GM21526 (cell line): ENCODE data around the gene TTC33.

Experiments
- ATAC-seq: cut with Tn5 transposase; IDR thresholded peaks from one replicate; pipeline ENCODE4 v1.9.1; 2021; ENCODE audit warnings: moderate library complexity; ENCODE audit not compliant: unreplicated experiment, low FRiP score

Gene TTC33

GRCh38 chr5:40780858-40781257, 25.1 kb upstream of the TTC33 start:
- no peak for ATAC-seq

- ATAC-seq, result no peak
Observed at GRCh38 chr5:40780199-40780598, 24.4 kb upstream of the TTC33 start.

DNA sequence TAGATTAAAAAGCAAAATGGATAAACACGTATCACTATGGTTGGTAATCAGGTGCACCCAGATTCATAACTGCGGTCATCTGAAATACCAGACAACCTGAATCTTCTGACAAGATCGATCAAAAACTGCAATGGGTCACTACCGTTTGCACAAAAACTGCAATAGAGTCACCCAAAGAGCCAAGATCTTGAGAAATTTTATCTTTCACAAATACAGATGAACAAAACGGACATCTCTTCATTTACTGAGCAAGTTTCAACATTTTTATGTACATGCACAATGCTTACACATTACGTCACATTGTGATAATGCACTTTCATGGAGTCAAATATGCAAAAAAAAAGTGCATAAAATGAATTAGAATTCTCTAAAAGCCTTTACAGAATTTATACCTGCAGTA, 23.8 kb upstream of the TTC33 start:
- ATAC-seq, result no peak

DNA sequence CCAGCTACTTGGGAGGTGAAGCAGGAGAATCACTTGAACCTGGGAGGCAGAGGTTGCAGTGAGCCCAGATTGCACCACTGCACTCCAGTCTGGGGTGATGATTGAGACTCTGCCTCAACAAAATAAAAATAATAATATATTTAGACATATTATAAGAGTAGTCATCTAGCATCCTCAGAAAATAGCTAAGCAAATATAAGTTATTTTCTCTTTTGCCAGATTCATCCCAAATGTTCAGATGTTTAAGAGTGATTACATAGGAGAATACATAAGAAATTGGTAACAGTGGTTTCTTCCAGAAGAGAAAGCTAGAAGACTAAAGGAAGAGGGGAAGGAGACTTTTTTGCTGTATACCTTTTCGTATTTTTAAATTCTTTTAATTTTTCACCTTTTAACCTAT, 22.4 kb upstream of the TTC33 start:
- no peak for ATAC-seq

- no peak for ATAC-seq
Observed at GRCh38 chr5:40776658-40776977, 20.9 kb upstream of the TTC33 start.

DNA sequence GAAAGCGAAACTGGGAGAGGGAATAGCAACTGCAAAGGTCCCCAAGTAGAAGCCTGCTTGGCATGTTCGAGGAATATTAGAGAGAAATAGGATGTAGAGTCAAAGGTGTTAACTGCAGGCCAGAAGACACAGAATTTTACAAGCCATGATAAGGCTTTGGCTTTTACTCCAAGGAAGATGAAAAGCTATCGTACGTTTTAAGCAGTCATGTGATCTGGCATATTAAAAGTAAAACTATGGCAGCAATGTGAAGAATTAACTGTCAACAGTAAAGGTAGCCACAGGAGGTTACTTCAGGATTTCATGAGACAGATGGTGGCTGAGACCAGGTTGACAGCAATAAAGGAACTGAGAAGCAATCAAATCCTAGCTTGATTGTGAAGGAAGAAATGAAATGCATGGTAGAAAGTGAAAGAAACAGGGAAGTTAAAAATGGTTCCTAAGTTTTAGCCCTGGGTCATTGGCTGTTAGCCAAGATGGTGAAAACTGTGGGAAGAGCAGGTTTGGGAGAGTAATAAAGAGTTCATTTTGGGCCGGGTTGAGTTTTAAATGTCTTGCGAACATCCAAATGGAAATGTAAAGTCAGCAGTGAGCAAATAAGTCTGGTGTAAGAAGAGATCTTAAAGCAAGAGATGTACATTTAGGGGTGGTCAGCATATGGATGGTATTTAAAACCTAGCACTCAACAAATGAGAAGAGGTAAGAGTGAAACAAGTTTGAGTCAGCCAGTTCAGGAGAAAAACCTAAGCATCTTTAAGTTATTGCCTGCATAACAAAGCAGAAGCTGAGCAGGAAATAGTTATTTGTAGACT, 20.3 kb upstream of the TTC33 start:
- ATAC-seq, result no peak

GRCh38 chr5:40775085-40775845, 19.5 kb upstream of the TTC33 start:
- ATAC-seq, result no peak

DNA sequence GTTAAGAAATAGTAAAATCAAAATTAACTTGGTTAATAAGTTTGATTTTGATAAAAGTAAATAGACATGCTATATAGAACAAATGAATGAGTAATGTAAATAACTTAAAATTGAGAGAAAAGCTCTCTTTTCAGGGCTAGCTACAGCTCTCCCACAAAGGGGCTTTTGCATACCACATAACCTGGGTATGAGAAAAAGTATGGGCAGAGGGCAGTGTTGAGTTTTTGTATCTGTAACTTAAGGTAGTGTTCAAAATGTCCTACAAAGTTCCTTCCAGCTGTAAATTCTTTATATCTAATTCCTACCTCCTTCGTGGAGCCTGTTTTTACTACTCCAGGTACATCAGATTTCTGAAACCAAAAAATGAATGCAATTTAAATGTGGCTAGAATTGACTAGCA, 18.9 kb upstream of the TTC33 start:
- ATAC-seq, result no peak

GRCh38 chr5:40770764-40771163, 15.0 kb upstream of the TTC33 start:
- ATAC-seq, result no peak

DNA sequence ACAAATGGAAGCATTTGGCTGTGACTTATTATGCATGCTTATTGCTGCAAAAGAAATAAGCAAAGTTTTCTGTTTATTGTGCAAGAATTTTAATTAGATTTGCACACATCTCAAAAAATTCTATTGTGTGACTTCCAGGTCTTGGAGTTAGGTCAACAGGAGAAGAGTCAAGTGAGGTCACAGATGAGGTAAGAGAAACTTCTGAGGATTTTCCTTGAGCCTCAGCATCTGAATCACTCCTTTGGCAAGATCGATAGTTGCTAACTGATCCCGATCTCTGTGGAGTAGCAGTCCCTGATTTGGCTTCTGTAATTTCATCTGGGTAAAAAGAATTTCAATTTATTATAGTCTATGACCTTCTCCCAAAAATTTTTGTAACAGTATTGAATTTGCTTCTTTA, 6.9 kb upstream of the TTC33 start:
- ATAC-seq, result no peak

- ATAC-seq, result no peak
Observed at GRCh38 chr5:40757400-40757799, 1.6 kb upstream of the TTC33 start.

- peak; percentile 81 for ATAC-seq
Observed at GRCh38 chr5:40755093-40755406, 711 bp downstream of the TTC33 start.

GRCh38 chr5:40754381-40755092, 1.2 kb downstream of the TTC33 start:
- peak; percentile 20 for ATAC-seq

DNA sequence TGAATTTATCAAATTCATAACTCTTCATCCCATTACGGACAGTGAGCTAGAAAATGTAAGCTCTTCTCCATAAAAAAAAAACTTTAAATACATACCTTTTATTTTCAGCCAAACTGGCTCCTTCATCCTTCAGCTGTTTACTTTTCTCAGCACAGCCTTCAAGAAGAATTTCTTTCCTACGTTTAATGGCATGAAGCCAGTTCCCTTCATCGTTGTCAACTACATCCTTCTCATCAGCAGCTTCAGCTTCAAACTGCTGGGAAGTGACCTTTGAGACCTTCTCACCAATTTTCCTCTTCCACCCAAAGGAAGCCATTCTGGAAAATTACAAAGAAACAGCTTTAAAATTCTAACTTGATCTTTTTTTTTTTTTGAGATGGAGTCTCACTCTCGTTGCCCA, 9.1 kb downstream of the TTC33 start:
- no peak for ATAC-seq

DNA sequence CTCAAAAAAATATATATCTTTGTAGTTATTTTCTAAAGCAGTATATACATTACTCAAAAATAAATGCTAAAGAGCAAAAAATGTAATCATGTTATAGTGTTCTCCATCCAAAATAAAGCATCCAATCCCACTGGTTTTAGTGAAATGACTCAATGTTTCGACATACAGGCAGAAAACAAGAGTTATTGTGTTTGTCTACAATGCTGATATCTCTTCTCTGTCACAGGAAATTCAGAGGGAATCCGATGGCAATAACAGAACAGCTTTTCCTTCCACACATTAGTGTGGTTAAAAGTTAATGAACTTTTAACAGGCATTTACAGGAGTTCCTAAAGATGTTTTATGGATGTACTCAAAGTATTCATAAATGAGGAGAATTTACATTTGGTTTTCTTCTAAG, 12.0 kb downstream of the TTC33 start:
- no peak for ATAC-seq

- no peak for ATAC-seq
Observed at GRCh38 chr5:40738502-40738901, 17.3 kb downstream of the TTC33 start.

DNA sequence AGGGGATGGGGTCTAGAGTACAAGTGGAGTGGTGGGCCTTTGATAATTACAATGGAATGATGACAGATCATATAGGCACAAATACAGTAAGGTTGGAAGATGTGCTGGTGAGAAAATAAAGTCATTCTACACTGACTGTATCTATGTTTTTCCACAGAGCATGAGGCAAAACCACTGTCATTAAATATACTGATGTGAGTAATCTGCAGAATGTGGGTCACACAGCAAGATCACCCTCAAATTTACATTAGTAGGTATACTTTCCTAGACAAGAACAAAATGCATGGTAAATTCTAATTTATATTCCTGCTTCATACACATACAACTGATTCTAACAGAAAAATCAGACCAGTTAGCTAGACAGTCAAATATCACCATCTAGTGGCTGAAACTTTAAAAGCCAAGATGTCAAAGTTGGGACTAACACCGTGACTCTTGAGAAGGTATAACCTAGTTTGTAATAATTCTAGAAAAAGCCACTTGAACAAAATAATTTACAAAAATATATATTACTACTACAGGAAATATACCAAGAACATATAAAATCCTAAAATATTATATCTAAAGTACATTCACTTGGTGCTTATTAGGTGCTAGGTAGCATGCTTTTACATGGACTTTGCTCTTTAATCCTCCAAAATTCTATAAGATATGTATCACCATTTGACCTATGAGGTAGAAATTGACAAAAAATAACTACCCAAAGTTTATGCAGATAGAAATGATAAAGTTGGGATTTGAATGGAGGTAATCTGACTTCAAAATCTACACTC, 19.5 kb downstream of the TTC33 start:
- no peak for ATAC-seq

DNA sequence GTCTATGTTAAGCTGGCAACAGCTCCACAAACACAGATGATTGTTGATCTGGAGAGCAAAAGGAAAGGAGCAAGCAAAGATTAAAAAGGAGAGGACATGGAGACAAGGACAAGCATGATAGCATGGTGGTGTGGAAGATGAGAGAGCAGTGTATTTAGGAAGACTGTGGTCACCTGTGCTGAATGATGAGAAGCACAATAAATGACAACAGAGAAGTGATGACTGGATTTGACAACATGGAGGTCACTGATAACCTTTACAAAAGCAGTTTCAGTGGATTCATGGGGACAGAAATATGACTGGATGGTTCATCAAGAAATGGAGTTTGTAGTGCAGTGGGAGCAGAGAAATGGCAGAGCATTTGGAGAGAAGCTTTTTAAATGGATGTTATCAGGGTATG, 20.2 kb downstream of the TTC33 start:
- ATAC-seq, result no peak

- ATAC-seq, result no peak
Observed at GRCh38 chr5:40734986-40735385, 20.8 kb downstream of the TTC33 start.

GRCh38 chr5:40733879-40734563, 21.7 kb downstream of the TTC33 start:
- ATAC-seq, result no peak
